SK-N-SH (cell line): Measurements from ENCODE around the gene TIGAR. TPM values are rescaled to one million over a fixed set of nuclear protein-coding genes. Genes with fewer than 3 reads are reported as not detected.

Experiments used
- CTCF ChIA-PET: fragments of 300-600, 350-600 bp; formaldehyde crosslinking; extraction: SDS; loops from one replicate; lab custom pipeline; 2021; lab: Yijun Ruan, JAX
- POLR2A ChIA-PET: fragments of 350-600 bp; sonication (Branson Sonifier 250); formaldehyde crosslinking; extraction: SDS; loops from one replicate; lab custom pipeline; 2020; ENCODE audit warnings: antibody characterized with exemption, inconsistent platforms; lab: Yijun Ruan, JAX
- DNase-seq: peaks from one replicate; pipeline ENCODE4 v3.0.0; 2012
- H2AFZ ChIP-seq: fragments of 200-600 bp; sonication (generic); 2 replicates; pipeline ENCODE4 v1.8.1; 2016; ENCODE audit warnings: antibody characterized with exemption, mild to moderate bottlenecking, low read depth
- H3F3A ChIP-seq: fragments of 200-600 bp; sonication (generic); replicated peaks from 2 replicates; pipeline ENCODE3; 2016; ENCODE audit warnings: antibody characterized with exemption, mild to moderate bottlenecking; ENCODE audit not compliant: insufficient read depth
- H3K27ac ChIP-seq, 2 experiments: fragments of 200-500 bp in 1 of 2; fragments of 200-600 bp in 1 of 2; sonication (Bioruptor generic) in 1 of 2; sonication (generic), shearing (Covaris generic) in 1 of 2; 2 replicates each; pipeline versions ENCODE4 v1.5.1 to v1.6.1; 2014 to 2016; ENCODE audit warnings: low read depth in 2 of 2, inconsistent platforms in 1 of 2, low read length in 1 of 2, mild to moderate bottlenecking in 1 of 2, mixed read lengths in 1 of 2
- H3K27me3 ChIP-seq: fragments of 200-600 bp; sonication (generic), shearing (Covaris generic); 2 replicates; pipeline ENCODE4 v1.6.1; 2016; ENCODE audit warnings: mixed run types; ENCODE audit not compliant: insufficient read depth
- H3K36me3 ChIP-seq, 2 experiments: fragments of 200-500 bp in 1 of 2; fragments of 200-600 bp in 1 of 2; sonication (Bioruptor generic) in 1 of 2; sonication (generic) in 1 of 2; replicated peaks in 1 of 2; 2 replicates each; pipeline versions ENCODE3 to v1.5.1; 2014 to 2016; ENCODE audit warnings: low read length in 1 of 2, mild to moderate bottlenecking in 1 of 2; ENCODE audit not compliant: insufficient read depth in 2 of 2, control insufficient read depth in 1 of 2
- H3K4me1 ChIP-seq, 2 experiments: fragments of 200-500 bp in 1 of 2; fragments of 200-600 bp in 1 of 2; sonication (Bioruptor generic) in 1 of 2; sonication (generic), shearing (Covaris generic) in 1 of 2; 2 replicates each; pipeline versions ENCODE4 v1.5.1 to v1.6.1; 2014 to 2016; ENCODE audit warnings: low read depth in 1 of 2, low read length in 1 of 2, mixed run types in 1 of 2; ENCODE audit not compliant: insufficient read depth in 2 of 2, control insufficient read depth in 1 of 2
- H3K4me2 ChIP-seq: fragments of 200-600 bp; sonication (generic), shearing (Covaris generic); 2 replicates; pipeline ENCODE4 v1.6.1; 2017; ENCODE audit warnings: mixed run types
- H3K4me3 ChIP-seq, 2 experiments: fragments of 200-500 bp in 1 of 2; fragments of 200-600 bp in 1 of 2; sonication (Bioruptor generic) in 1 of 2; sonication (generic), shearing (Covaris generic) in 1 of 2; 2 replicates each; pipeline versions ENCODE4 v1.5.1 to v1.8.1; 2014 to 2016; ENCODE audit warnings: low read depth in 2 of 2, inconsistent platforms in 1 of 2, low read length in 1 of 2, mild to moderate bottlenecking in 1 of 2, mixed read lengths in 1 of 2, moderate library complexity in 1 of 2
- H3K79me2 ChIP-seq: fragments of 200-600 bp; sonication (generic); 2 replicates; pipeline ENCODE4 v1.8.1; 2017; ENCODE audit warnings: mild to moderate bottlenecking; ENCODE audit not compliant: insufficient read depth
- H3K9ac ChIP-seq: fragments of 200-600 bp; sonication (generic); 2 replicates; pipeline ENCODE4 v1.6.1; 2017; ENCODE audit warnings: mixed run types
- H3K9me2 ChIP-seq: fragments of 200-600 bp; sonication (generic); 2 replicates; pipeline ENCODE4 v1.6.1; 2017; ENCODE audit warnings: mixed run types
- H3K9me3 ChIP-seq: fragments of 200-600 bp; sonication (generic); 2 replicates; pipeline ENCODE4 v1.6.1; 2017; ENCODE audit warnings: mixed run types, mild to moderate bottlenecking, moderate library complexity
- H4K20me1 ChIP-seq: fragments of 200-600 bp; sonication (generic); 2 replicates; pipeline ENCODE4 v1.6.1; 2017; ENCODE audit warnings: mild to moderate bottlenecking, mixed run types; ENCODE audit not compliant: insufficient read depth
- CHD2 ChIP-seq: fragments of 150-350 bp; IDR thresholded peaks from 2 replicates; pipeline ENCODE4 v1.6.1; 2018; ENCODE audit warnings: low read length; ENCODE audit not compliant: partially characterized antibody
- EZH2phosphoT487 ChIP-seq: fragments of 200-600 bp; sonication (generic); IDR thresholded peaks from 2 replicates; pipeline ENCODE4 v1.6.1; 2017; ENCODE audit warnings: low read depth, mixed run types, mild to moderate bottlenecking, antibody characterized with exemption, moderate library complexity, borderline replicate concordance
- FOSL2 ChIP-seq: IDR thresholded peaks from 2 replicates; pipeline ENCODE4 v1.4.0; 2012; ENCODE audit warnings: low read depth, mild to moderate bottlenecking, moderate library complexity, borderline replicate concordance
- FOXJ3 ChIP-seq: sonication (generic); formaldehyde crosslinking; IDR thresholded peaks from 2 replicates; pipeline ENCODE4 v1.5.1; 2020; ENCODE audit warnings: mild to moderate bottlenecking, missing genetic modification reagents
- GATA2 ChIP-seq: sonication (generic); formaldehyde crosslinking; IDR thresholded peaks from 2 replicates; pipeline ENCODE4 v1.5.0; 2020; ENCODE audit warnings: mild to moderate bottlenecking, missing genetic modification reagents
- MXI1 ChIP-seq: IDR thresholded peaks from 2 replicates; pipeline ENCODE4 v1.6.1; 2012; ENCODE audit warnings: mild to moderate bottlenecking, low read depth, low read length, improper control_type of control experiment
- NFIC ChIP-seq: IDR thresholded peaks from 2 replicates; pipeline ENCODE4 v1.4.0; 2012; ENCODE audit warnings: borderline replicate concordance
- POLR2AphosphoS5 ChIP-seq: IDR thresholded peaks from 2 replicates; pipeline ENCODE4 v1.6.1; 2012; ENCODE audit warnings: low read depth, low read length
- RFX5 ChIP-seq: IDR thresholded peaks from 2 replicates; pipeline ENCODE4 v1.6.1; 2012; ENCODE audit warnings: mild to moderate bottlenecking, improper control_type of control experiment, low read length
- RXRA ChIP-seq: IDR thresholded peaks from 2 replicates; pipeline ENCODE4 v1.4.0; 2012; ENCODE audit warnings: low read depth, mild to moderate bottlenecking, borderline replicate concordance
- TCF12 ChIP-seq: IDR thresholded peaks from 2 replicates; pipeline ENCODE4 v1.4.0; 2012
- WGBS: methylation state at CpG from one replicate; pipeline ENCODE4 v1.1.6; 2017; ENCODE audit warnings: low lambda C conversion rate; 5-methylcytosine and 5-hydroxymethylcytosine counted together
- polyA plus RNA-seq, 3 experiments: library from polyadenylated mRNA; depleted of rRNA; stranded (reverse); fragments of >200 nt; gene quantifications; 2 replicates each; pipeline ENCODE4 v1.2.3, GENCODE V29; 2012
- TF ChIP-seq, protein P1 (sequence below): fragments of 150-350 bp; IDR thresholded peaks from 2 replicates; pipeline ENCODE4 v1.6.1; 2016; ENCODE audit warnings: mild to moderate bottlenecking, low read depth, low read length
- TF ChIP-seq, protein P2 (sequence below): IDR thresholded peaks from 2 replicates; pipeline ENCODE4 v1.6.1; 2012; ENCODE audit warnings: mild to moderate bottlenecking, low read depth, low read length, moderate library complexity
- TF ChIP-seq, protein P3 (sequence below): IDR thresholded peaks from 2 replicates; pipeline ENCODE4; 2012
- TF ChIP-seq, protein P4 (sequence below): IDR thresholded peaks from 2 replicates; pipeline ENCODE4 v1.4.0; 2012; ENCODE audit warnings: low read depth

TIGAR gene
- polyA plus RNA-seq, 1 of the 3 experiments (the other 2 are of a cell fraction): 8.3 TPM

DNA sequence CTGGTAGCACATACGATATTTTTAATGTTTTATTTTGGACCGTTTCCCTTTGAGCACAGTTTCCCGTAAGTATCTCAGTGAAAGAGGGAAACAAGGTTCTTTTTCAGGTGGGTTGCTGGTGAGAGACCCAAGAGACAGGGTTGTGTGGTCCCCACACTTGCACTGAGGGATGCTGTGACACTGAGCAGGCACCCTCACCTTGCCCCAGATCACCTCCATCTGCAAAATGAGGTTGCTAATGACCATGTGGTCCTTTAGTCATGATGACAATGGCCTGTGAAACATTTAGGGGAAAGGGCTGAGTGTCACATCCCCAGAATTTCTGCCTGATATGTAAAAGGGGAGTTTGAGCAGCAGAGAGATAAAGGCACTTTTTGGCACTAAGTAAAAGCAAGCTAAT lies 43.2 kb upstream of the TIGAR start:
- no peaks in the 10 kb centered on the region for H3K79me2 ChIP-seq
- no peak overlapping the region for H3K9ac ChIP-seq

GRCh38 chr12:4278329-4279197 lies 42.5 kb upstream of the TIGAR start:
- Histone ChIP-seq H3K27me3 (peaks cover 94% of the 10 kb centered on the region), H3K36me3 (no peaks in the 10 kb centered on the region), H3K9me2 (no peaks in the 10 kb centered on the region), H2AFZ (no peak overlapping the region), H4K20me1 (no peaks in the 10 kb centered on the region), H3F3A (peaks cover 4% of the 10 kb centered on the region), H3K4me1 (no peaks in the 10 kb centered on the region; a peak in 1 of 4 replicates), H3K4me3 (no peak overlapping the region), H3K79me2 (no peaks in the 10 kb centered on the region), H3K9ac (no peak overlapping the region), H3K4me2 (no peak overlapping the region), H3K27ac (no peak overlapping the region), H3K9me3 (no peaks in the 10 kb centered on the region)
- ChIA-PET CTCF (interaction anchor here (0.6 to 6.5 kb wide), 13 partner anchors 11 to 979 kb away, joined by 3 to 193 read pairs (median 10); no protein-coding TSS in a partner anchor), POLR2A (no interaction called here)
- 16% methylated on average over 12 of the region's 15 CpGs for WGBS
- DNase-seq: no peak
- TF ChIP-seq GATA2 (CRISPR knock-in tag): no peak
- TF ChIP-seq RXRA: no peak
- no peak for TF ChIP-seq RFX5
- TF ChIP-seq, protein P1, sequence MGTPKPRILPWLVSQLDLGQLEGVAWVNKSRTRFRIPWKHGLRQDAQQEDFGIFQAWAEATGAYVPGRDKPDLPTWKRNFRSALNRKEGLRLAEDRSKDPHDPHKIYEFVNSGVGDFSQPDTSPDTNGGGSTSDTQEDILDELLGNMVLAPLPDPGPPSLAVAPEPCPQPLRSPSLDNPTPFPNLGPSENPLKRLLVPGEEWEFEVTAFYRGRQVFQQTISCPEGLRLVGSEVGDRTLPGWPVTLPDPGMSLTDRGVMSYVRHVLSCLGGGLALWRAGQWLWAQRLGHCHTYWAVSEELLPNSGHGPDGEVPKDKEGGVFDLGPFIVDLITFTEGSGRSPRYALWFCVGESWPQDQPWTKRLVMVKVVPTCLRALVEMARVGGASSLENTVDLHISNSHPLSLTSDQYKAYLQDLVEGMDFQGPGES: no peak
- TF ChIP-seq, protein P2, sequence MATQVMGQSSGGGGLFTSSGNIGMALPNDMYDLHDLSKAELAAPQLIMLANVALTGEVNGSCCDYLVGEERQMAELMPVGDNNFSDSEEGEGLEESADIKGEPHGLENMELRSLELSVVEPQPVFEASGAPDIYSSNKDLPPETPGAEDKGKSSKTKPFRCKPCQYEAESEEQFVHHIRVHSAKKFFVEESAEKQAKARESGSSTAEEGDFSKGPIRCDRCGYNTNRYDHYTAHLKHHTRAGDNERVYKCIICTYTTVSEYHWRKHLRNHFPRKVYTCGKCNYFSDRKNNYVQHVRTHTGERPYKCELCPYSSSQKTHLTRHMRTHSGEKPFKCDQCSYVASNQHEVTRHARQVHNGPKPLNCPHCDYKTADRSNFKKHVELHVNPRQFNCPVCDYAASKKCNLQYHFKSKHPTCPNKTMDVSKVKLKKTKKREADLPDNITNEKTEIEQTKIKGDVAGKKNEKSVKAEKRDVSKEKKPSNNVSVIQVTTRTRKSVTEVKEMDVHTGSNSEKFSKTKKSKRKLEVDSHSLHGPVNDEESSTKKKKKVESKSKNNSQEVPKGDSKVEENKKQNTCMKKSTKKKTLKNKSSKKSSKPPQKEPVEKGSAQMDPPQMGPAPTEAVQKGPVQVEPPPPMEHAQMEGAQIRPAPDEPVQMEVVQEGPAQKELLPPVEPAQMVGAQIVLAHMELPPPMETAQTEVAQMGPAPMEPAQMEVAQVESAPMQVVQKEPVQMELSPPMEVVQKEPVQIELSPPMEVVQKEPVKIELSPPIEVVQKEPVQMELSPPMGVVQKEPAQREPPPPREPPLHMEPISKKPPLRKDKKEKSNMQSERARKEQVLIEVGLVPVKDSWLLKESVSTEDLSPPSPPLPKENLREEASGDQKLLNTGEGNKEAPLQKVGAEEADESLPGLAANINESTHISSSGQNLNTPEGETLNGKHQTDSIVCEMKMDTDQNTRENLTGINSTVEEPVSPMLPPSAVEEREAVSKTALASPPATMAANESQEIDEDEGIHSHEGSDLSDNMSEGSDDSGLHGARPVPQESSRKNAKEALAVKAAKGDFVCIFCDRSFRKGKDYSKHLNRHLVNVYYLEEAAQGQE: no peak
- no peak for TF ChIP-seq NFIC
- no peak for TF ChIP-seq FOSL2
- no peak for TF ChIP-seq TCF12
- TF ChIP-seq, protein P3, sequence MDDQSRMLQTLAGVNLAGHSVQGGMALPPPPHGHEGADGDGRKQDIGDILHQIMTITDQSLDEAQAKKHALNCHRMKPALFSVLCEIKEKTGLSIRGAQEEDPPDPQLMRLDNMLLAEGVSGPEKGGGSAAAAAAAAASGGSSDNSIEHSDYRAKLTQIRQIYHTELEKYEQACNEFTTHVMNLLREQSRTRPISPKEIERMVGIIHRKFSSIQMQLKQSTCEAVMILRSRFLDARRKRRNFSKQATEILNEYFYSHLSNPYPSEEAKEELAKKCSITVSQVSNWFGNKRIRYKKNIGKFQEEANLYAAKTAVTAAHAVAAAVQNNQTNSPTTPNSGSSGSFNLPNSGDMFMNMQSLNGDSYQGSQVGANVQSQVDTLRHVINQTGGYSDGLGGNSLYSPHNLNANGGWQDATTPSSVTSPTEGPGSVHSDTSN: no peak

More for the DNA sequence above, 43.2 kb upstream of the TIGAR start:
- Histone ChIP-seq H3K4me2 (no peak overlapping the region), H4K20me1 (no peaks in the 10 kb centered on the region), H3K36me3 (no peaks in the 10 kb centered on the region), H3K27ac (no peak overlapping the region), H3K9me3 (no peaks in the 10 kb centered on the region), H3K27me3 (peaks cover 94% of the 10 kb centered on the region), H3K9me2 (no peaks in the 10 kb centered on the region), H3F3A (peaks cover 4% of the 10 kb centered on the region), H3K4me3 (no peak overlapping the region), H3K4me1 (no peaks in the 10 kb centered on the region; a peak in 2 of 4 replicates), H2AFZ (no peak overlapping the region)
- no peak for DNase-seq
- ChIA-PET CTCF (interaction anchor here (0.6 to 6.5 kb wide), 24 partner anchors 10 to 1109 kb away, joined by 3 to 193 read pairs (median 5); no protein-coding TSS in a partner anchor), POLR2A (no interaction called here)
- WGBS: 50% methylated on average over 3 of the region's 3 CpGs
- TF ChIP-seq MXI1 (no peak), FOXJ3 (CRISPR knock-in tag) (no peak), EZH2phosphoT487 (no peak), CHD2 (no peak), POLR2AphosphoS5 (no peak)
- TF ChIP-seq, protein P4, sequence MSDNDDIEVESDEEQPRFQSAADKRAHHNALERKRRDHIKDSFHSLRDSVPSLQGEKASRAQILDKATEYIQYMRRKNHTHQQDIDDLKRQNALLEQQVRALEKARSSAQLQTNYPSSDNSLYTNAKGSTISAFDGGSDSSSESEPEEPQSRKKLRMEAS: no peak
- TF ChIP-seq, protein P2: no peak
